ENCODE data around the gene LCLAT1.

- TF ChIP-seq ZNF2 (tag by site-specific recombination; IDR thresholded peaks at IDR 0.05) (no peak), ZBTB49 (tag by site-specific recombination; IDR thresholded peaks at IDR 0.05; ENCODE audit: low read depth) (no peak), ZNF266 (tag by site-specific recombination; IDR thresholded peaks at IDR 0.05; ENCODE audit: low read depth) (no peak), ZNF121 (tag by site-specific recombination; IDR thresholded peaks at IDR 0.05) (no peak), ZNF274 (IDR thresholded peaks at IDR 0.05; ENCODE audit: low read length) (no peak), ZNF274 (tag by site-specific recombination; IDR thresholded peaks at IDR 0.05; ENCODE audit: borderline replicate concordance) (no peak), ZNF555 (tag by site-specific recombination; conservative IDR thresholded peaks at IDR 0.05) (no peak), RBAK (tag by site-specific recombination; IDR thresholded peaks at IDR 0.05) (no peak), ZNF549 (tag by site-specific recombination; IDR thresholded peaks at IDR 0.05) (no peak), YY1 (tag by site-specific recombination; IDR thresholded peaks at IDR 0.05) (no peak)
- TF ChIP-seq, protein P1, sequence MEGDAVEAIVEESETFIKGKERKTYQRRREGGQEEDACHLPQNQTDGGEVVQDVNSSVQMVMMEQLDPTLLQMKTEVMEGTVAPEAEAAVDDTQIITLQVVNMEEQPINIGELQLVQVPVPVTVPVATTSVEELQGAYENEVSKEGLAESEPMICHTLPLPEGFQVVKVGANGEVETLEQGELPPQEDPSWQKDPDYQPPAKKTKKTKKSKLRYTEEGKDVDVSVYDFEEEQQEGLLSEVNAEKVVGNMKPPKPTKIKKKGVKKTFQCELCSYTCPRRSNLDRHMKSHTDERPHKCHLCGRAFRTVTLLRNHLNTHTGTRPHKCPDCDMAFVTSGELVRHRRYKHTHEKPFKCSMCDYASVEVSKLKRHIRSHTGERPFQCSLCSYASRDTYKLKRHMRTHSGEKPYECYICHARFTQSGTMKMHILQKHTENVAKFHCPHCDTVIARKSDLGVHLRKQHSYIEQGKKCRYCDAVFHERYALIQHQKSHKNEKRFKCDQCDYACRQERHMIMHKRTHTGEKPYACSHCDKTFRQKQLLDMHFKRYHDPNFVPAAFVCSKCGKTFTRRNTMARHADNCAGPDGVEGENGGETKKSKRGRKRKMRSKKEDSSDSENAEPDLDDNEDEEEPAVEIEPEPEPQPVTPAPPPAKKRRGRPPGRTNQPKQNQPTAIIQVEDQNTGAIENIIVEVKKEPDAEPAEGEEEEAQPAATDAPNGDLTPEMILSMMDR (tag by site-specific recombination; IDR thresholded peaks at IDR 0.05): no peak
- TF ChIP-seq, protein P2, sequence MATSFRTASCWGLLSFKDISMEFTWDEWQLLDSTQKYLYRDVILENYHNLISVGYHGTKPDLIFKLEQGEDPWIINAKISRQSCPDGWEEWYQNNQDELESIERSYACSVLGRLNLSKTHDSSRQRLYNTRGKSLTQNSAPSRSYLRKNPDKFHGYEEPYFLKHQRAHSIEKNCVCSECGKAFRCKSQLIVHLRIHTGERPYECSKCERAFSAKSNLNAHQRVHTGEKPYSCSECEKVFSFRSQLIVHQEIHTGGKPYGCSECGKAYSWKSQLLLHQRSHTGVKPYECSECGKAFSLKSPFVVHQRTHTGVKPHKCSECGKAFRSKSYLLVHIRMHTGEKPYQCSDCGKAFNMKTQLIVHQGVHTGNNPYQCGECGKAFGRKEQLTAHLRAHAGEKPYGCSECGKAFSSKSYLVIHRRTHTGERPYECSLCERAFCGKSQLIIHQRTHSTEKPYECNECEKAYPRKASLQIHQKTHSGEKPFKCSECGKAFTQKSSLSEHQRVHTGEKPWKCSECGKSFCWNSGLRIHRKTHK (tag by site-specific recombination; IDR thresholded peaks at IDR 0.05): no peak
- TF ChIP-seq, protein P3, sequence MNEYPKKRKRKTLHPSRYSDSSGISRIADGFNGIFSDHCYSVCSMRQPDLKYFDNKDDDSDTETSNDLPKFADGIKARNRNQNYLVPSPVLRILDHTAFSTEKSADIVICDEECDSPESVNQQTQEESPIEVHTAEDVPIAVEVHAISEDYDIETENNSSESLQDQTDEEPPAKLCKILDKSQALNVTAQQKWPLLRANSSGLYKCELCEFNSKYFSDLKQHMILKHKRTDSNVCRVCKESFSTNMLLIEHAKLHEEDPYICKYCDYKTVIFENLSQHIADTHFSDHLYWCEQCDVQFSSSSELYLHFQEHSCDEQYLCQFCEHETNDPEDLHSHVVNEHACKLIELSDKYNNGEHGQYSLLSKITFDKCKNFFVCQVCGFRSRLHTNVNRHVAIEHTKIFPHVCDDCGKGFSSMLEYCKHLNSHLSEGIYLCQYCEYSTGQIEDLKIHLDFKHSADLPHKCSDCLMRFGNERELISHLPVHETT (tag by site-specific recombination; IDR thresholded peaks at IDR 0.05): no peak
- TF ChIP-seq, protein P4, sequence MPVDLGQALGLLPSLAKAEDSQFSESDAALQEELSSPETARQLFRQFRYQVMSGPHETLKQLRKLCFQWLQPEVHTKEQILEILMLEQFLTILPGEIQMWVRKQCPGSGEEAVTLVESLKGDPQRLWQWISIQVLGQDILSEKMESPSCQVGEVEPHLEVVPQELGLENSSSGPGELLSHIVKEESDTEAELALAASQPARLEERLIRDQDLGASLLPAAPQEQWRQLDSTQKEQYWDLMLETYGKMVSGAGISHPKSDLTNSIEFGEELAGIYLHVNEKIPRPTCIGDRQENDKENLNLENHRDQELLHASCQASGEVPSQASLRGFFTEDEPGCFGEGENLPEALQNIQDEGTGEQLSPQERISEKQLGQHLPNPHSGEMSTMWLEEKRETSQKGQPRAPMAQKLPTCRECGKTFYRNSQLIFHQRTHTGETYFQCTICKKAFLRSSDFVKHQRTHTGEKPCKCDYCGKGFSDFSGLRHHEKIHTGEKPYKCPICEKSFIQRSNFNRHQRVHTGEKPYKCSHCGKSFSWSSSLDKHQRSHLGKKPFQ (tag by site-specific recombination; IDR thresholded peaks at IDR 0.05): no peak
Measured at GRCh38 chr2:30612371-30612770, 165.3 kb downstream of the LCLAT1 start.

Data from HEK293 (cell line).